Tibial nerve (tissue), 4 donors: ENCODE data around the gene WDR37.

ENCODE experiments used
- EP300 ChIP-seq, 2 donors: sonication (generic); formaldehyde crosslinking; IDR thresholded peaks; one replicate each; pipeline ENCODE4 v1.6.1; 2017; ENCODE audit warnings: antibody characterized with exemption in 2 of 2, mild to moderate bottlenecking in 1 of 2
- POLR2A ChIP-seq, 2 donors: fragments of 450-650 bp; IDR thresholded peaks; one replicate each; pipeline ENCODE4 v1.6.1; 2017; ENCODE audit warnings: antibody characterized with exemption in 2 of 2, mild to moderate bottlenecking in 2 of 2, moderate library complexity in 2 of 2
- TF ChIP-seq, protein P1 (sequence below), 5 experiments: fragments of 200-600 bp in 3 of 5; fragments of 450-650 bp in 2 of 5; sonication (generic) in 3 of 5; IDR thresholded peaks; one replicate each; pipeline ENCODE4 v1.5.1; 2016 to 2019; ENCODE audit warnings: antibody characterized with exemption in 5 of 5, mild to moderate bottlenecking in 3 of 5, moderate library complexity in 2 of 5

DNA sequence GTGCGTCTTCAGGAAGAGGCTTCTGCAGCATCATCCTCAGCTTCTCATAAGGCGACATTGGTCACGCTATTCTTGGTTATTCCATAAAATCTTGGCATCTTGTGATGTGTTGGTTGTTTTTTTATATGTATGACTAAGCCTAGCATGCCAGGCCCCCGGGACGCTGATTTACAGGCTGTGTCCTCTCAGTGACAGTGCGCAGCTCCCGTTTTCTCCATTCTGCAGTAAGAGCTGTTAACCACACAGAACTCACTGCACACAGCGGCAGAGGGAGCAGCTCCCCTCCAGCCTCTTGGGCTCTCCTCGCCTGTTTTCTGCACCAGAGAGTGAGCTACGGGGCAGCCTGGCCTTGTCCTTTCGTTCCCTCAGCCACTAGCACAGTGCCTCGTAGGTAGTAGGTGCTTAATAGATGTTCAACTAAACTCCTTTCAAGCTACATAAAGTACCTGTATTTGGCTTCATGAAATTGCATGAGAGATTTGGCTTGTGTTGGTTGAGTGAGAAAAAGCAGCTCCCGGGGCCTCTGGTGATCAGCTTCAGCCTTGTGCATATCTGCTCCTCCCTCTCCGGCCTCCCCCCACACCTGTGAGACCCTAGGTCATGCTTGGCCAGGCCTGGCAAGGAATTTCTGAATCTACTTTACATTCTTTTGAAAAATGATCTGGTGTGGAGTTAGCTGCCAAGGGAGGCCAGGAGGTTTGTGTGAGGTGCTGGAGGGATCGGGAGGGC lies 116.2 kb downstream of the WDR37 start:
- no peak for TF ChIP-seq POLR2A (IDR thresholded peaks at IDR 0.05)
- TF ChIP-seq, protein P1, sequence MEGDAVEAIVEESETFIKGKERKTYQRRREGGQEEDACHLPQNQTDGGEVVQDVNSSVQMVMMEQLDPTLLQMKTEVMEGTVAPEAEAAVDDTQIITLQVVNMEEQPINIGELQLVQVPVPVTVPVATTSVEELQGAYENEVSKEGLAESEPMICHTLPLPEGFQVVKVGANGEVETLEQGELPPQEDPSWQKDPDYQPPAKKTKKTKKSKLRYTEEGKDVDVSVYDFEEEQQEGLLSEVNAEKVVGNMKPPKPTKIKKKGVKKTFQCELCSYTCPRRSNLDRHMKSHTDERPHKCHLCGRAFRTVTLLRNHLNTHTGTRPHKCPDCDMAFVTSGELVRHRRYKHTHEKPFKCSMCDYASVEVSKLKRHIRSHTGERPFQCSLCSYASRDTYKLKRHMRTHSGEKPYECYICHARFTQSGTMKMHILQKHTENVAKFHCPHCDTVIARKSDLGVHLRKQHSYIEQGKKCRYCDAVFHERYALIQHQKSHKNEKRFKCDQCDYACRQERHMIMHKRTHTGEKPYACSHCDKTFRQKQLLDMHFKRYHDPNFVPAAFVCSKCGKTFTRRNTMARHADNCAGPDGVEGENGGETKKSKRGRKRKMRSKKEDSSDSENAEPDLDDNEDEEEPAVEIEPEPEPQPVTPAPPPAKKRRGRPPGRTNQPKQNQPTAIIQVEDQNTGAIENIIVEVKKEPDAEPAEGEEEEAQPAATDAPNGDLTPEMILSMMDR (IDR thresholded peaks at IDR 0.05), result no peak
- TF ChIP-seq EP300 (IDR thresholded peaks at IDR 0.05), result no peak
